AG10803 (cell line): ENCODE data around the gene THAP2.

ENCODE experiments used
- DNase-seq: peaks from one replicate; pipeline ENCODE4 v3.0.0; 2010; ENCODE audit warnings: low read depth
- H3K4me3 ChIP-seq: 2 replicates; pipeline ENCODE4 v1.5.1; 2011; ENCODE audit warnings: mild to moderate bottlenecking, low read length, control low read depth
- TF ChIP-seq, protein P1 (sequence below): conservative IDR thresholded peaks from 2 replicates; pipeline ENCODE4 v1.5.1; 2011; ENCODE audit warnings: mild to moderate bottlenecking, low read length, control low read depth, inconsistent platforms

THAP2 gene

DNA sequence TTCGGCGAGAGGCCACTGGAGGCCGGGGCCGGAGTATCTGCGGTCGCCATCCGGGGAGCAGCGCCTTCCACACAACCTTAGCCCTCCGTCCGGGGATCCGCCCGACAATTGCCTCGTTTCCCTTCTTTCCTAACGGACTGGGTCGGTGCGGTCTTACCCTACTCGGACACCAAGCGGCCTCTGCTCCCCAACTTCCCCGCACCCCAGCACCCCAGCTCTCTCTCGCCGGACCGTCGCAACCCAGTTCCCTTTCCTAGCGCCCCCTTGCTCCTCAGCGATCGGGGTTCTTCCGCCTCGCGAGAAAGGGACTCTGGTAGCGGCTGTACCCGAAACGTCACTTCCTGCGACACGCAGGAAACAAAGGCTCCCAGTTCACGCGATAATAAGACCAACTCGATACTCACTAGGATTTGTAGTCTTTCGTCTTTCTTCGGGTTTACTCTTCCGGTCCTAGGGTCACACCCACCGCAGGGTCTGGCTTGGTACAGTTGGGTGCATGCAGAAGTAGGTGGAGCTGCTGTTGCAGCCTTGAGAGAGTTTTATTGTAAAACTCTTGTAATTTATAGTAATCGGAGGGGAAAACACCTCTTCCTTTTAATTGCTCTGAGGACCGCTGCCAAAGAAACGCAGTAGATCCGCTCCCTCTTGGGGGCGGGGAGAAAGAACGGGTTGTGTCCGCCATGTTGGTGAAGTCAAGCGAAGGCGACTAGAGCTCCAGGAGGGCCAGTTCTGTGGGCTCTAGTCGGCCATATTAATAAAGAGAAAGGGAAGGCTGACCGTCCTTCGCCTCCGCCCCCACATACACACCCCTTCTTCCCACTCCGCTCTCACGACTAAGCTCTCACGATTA, at the start of gene THAP2, which contains the start of gene ZFC3H1:
THAP2 (plus strand) TSS at position 741 of the 850 bp plus-strand sequence. CDS start 209 bp downstream, outside the sequence.
ZFC3H1 (minus strand) TSS at position 288 of the 850 bp plus-strand sequence; CDS start at position 50, 238 bp downstream.
- peak; percentile 100 for DNase-seq
- H3K4me3 ChIP-seq = peak within 1 kb of the TSS; percentile 92
- TF ChIP-seq, protein P1, sequence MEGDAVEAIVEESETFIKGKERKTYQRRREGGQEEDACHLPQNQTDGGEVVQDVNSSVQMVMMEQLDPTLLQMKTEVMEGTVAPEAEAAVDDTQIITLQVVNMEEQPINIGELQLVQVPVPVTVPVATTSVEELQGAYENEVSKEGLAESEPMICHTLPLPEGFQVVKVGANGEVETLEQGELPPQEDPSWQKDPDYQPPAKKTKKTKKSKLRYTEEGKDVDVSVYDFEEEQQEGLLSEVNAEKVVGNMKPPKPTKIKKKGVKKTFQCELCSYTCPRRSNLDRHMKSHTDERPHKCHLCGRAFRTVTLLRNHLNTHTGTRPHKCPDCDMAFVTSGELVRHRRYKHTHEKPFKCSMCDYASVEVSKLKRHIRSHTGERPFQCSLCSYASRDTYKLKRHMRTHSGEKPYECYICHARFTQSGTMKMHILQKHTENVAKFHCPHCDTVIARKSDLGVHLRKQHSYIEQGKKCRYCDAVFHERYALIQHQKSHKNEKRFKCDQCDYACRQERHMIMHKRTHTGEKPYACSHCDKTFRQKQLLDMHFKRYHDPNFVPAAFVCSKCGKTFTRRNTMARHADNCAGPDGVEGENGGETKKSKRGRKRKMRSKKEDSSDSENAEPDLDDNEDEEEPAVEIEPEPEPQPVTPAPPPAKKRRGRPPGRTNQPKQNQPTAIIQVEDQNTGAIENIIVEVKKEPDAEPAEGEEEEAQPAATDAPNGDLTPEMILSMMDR = peak; percentile 48

DNA sequence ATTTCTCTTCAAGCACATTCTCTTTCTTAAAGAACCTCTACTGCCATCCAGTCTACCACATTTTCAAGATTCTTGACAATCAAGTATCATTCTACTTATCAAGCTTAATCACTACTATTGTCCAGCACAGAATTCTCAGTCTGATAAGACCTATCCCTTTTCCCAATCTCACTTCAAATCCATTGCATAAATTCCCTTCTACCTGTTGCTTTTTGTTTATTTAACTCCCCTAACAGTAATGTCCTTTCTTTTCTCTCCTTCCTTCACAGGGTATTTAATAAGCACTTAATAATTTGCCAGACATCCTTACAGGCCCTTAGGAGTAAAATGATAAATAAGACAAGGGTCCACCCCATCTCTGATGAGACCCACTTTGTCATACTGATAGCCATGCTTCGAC, 42.2 kb upstream of the THAP2 start:
- no peak for DNase-seq
- TF ChIP-seq, protein P1 = no peak
- no peak overlapping the region for H3K4me3 ChIP-seq

DNA sequence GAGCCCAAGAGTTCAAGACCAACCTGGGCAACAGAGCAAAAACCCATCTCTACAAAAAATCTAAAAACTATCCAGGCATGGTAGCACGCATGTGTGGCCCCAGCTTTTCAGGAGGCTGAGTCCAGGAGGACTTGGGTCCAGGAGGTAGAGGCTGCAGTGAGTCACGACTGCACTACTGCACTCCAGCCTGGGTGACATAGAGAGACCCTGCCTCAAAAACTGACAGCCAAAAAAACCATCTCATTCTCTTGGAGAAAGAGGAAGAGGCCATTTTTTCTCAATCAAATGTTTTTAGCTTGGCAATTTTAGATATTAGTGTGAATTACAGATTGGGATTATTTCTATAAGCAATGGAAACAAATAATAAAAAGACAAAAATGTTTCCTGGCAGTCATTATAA, 38.6 kb upstream of the THAP2 start:
- TF ChIP-seq, protein P1 = no peak
- DNase-seq = no peak
- no peak overlapping the region for H3K4me3 ChIP-seq

DNA sequence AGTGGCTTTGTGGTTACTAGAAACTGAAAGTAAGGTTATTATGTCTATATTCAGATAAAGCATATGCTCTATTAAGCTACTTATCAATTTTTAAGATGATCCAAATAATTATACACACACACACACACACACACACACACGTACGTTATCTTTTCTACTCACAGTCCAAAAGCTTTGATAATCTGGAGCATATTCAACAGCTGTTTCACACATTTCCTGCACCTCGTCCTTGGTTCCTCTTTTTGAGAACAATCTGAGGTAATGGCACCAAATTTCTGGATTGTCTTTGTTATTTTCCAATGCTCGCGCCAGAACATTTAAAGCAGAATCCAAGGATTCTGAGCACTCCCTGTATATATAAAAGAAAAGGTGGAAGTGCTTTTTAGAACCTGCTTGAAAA, 38.0 kb upstream of the THAP2 start:
- H3K4me3 ChIP-seq = no peak overlapping the region
- TF ChIP-seq, protein P1 = no peak
- no peak for DNase-seq

DNA sequence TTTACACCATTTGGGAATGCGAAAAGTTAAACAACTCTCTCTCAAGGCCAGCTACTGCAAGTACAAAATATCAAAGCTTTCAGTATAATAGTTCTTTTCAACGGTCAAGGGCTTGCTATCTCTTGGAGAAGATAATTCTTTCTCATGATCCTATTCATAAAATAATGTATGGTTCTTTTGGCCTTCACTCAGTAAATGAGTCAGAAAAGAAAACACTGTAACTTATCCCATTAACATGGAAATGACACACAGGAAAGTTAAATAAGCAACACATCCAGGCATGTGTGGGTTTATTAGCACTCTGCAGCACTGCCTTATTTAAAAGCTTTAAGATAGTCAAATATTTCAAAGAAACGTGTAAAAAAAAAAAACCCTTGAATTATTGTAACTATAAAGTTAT, 37.3 kb upstream of the THAP2 start:
- H3K4me3 ChIP-seq = no peak overlapping the region
- no peak for DNase-seq
- TF ChIP-seq, protein P1 = no peak

DNA sequence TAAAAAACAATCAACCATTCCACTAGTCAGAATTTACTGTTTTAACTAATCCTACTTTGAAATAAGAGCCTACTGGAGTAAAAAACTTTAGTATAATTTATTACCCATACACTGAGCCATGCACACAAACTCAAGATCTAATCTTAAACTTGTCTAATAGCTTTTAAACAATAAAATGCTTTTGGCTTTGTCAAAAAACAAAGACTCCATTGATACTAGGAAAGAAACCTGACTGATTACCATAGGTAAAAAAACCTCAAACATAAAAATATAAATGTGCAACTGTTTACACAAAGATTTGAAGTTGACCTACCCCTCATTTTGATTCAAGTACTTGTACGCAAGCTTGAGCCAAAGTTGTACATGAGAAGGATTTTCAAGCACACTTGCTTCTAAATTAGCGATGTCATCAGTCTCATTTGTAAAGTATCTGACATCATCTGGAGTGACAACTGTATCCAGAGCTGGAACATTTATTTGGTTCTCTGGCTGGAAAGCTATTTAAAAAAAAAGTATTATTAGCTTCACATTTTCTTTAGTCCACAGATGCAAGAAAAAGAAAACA, 36.6 kb upstream of the THAP2 start:
- TF ChIP-seq, protein P1 = no peak
- no peak overlapping the region for H3K4me3 ChIP-seq
- no peak for DNase-seq

DNA sequence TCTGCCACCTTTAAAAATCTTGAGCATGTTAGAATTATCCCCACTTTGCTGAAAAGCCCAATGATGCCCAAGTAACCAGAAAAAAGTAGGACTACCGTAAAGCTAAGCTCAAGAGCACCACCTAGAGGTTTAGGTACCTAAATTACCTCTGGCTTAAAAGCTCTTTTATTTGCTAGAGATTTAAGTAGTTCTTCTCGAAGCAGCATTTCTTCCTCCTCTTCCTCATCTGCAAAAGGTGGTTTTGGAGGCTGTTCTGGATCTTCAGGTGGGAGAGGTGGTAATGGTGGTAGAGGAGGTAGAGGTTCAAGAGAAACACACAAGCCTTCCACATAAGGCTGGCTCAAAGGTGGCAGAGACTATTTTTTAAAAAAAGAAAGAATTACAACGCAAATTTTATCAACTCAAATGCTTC, 27.4 kb upstream of the THAP2 start:
- H3K4me3 ChIP-seq = no peak overlapping the region
- peak; percentile 73 for DNase-seq
- TF ChIP-seq, protein P1 = peak; percentile 90
